ENCODE data around the gene RAVER2.

DNA sequence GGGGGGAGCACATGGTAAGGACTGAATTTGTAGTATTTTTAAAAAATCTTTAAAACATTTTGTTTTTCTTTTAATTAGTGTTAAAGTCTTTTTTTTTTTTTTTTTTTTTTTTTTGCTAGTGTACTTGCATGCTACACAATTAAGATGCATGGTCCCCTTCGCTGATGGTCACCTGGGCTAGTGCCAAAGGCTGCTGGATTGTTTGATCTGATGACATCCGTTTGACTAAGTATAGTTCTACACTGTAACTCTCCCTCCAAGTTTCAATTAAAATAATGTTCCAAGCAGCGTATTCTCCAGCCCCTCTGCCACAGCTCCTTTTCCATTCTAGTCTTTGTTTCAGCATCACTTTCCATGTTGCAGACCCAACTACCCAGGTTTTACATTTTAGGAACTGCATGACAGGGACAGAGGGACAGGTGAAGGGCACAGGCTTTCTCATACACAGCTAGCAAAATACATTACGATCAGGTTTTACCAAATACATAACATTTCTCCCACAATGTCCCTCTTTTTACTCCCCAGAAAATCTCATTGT lies 852 bp upstream of the RAVER2 start:
- TF ChIP-seq, protein P1, sequence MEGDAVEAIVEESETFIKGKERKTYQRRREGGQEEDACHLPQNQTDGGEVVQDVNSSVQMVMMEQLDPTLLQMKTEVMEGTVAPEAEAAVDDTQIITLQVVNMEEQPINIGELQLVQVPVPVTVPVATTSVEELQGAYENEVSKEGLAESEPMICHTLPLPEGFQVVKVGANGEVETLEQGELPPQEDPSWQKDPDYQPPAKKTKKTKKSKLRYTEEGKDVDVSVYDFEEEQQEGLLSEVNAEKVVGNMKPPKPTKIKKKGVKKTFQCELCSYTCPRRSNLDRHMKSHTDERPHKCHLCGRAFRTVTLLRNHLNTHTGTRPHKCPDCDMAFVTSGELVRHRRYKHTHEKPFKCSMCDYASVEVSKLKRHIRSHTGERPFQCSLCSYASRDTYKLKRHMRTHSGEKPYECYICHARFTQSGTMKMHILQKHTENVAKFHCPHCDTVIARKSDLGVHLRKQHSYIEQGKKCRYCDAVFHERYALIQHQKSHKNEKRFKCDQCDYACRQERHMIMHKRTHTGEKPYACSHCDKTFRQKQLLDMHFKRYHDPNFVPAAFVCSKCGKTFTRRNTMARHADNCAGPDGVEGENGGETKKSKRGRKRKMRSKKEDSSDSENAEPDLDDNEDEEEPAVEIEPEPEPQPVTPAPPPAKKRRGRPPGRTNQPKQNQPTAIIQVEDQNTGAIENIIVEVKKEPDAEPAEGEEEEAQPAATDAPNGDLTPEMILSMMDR (IDR thresholded peaks at IDR 0.05): no peak
- TF ChIP-seq EZH2 (IDR thresholded peaks at IDR 0.05; ENCODE audit: borderline replicate concordance, insufficient read depth, low read depth, low read length, poor library complexity, severe bottlenecking): no peak
